ENCODE data around the gene RSRC2. TPM values are rescaled to one million over a fixed set of nuclear protein-coding genes. Genes with fewer than 3 reads are reported as not detected.
"Not testable (repeated sequence)": the region's sequence is repeated elsewhere in the genome, so short reads cannot be mapped to it uniquely, and the experiment has no call there.

Gene RSRC2
- total RNA-seq, 2 donors from 2014 or later: 71.5 to 97.6 TPM

GRCh38 chr12:122503147-122503751, 23.5 kb downstream of the RSRC2 start:
- Histone ChIP-seq H3K4me3 (no peak overlapping the region), H3K9me3 (no peaks in the 10 kb centered on the region), H3K36me3 (peaks cover 32% of the 10 kb centered on the region), H3K4me1 (ENCODE audit: control insufficient read depth in 1 of 2, low read depth in 2 of 2) (peaks cover 3 to 18% of the 10 kb centered on the region in 2 donors), H3K27me3 (replicated peaks; ENCODE audit: insufficient read depth) (no peaks in the 10 kb centered on the region), H3K27ac (no peak overlapping the region)
- no peak for ATAC-seq (ENCODE audit: insufficient number of reproducible peaks, low FRiP score, low read depth)
- no peak for TF ChIP-seq CTCF (IDR thresholded peaks at IDR 0.05)
- no peak for DNase-seq (ENCODE audit: low spot score)

- DNase-seq (ENCODE audit: low spot score) (no peak), ATAC-seq (ENCODE audit: insufficient number of reproducible peaks, low FRiP score, low read depth) (no peak)
- peak overlapping the region; percentile 94 to 96 for H3K27ac ChIP-seq
- TF ChIP-seq CTCF (IDR thresholded peaks at IDR 0.05): no peak
- peak overlapping the region; percentile 91 for H3K4me3 ChIP-seq
- no peaks in the 10 kb centered on the region for H3K9me3 ChIP-seq
- H3K27me3 ChIP-seq (replicated peaks; ENCODE audit: insufficient read depth): no peaks in the 10 kb centered on the region
- H3K4me1 ChIP-seq (ENCODE audit: control insufficient read depth in 1 of 2, low read depth in 2 of 2): peaks cover 8 to 35% of the 10 kb centered on the region in 2 donors
- H3K36me3 ChIP-seq: peaks cover 16% of the 10 kb centered on the region
These were observed 25.2 kb downstream of the RSRC2 start for GRCh38 chr12:122501489-122501989.

GRCh38 chr12:122500685-122501488, 25.8 kb downstream of the RSRC2 start, which contains the start of gene ZCCHC8:
ZCCHC8 (minus strand) TSS chr12:122500932; CDS start chr12:122500840, 92 bp downstream.
- Histone ChIP-seq H3K27me3 (replicated peaks; ENCODE audit: insufficient read depth) (no peaks in the 10 kb centered on the region), H3K4me1 (ENCODE audit: control insufficient read depth in 1 of 2, low read depth in 2 of 2) (peaks cover 11 to 37% of the 10 kb centered on the region in 2 donors), H3K4me3 (peak within 1 kb of the TSS; percentile 91), H3K36me3 (peaks cover 10% of the 10 kb centered on the region), H3K27ac (peak within 1 kb of the TSS; percentile 94 to 96), H3K9me3 (no peaks in the 10 kb centered on the region)
- TF ChIP-seq CTCF (IDR thresholded peaks at IDR 0.05): no peak
- ATAC-seq (ENCODE audit: insufficient number of reproducible peaks, low FRiP score, low read depth) (peak; percentile 95), DNase-seq (ENCODE audit: low spot score) (peak; percentile 82)

GRCh38 chr12:122499991-122500684, 26.6 kb downstream of the RSRC2 start:
- peak overlapping the region; percentile 94 to 96 for H3K27ac ChIP-seq
- ATAC-seq (ENCODE audit: insufficient number of reproducible peaks, low FRiP score, low read depth) (peak; percentile 53), DNase-seq (ENCODE audit: low spot score) (peak; percentile 10)
- TF ChIP-seq CTCF (IDR thresholded peaks at IDR 0.05): no peak
- H3K4me3 ChIP-seq: peak overlapping the region; percentile 91
- H3K27me3 ChIP-seq (replicated peaks; ENCODE audit: insufficient read depth): no peaks in the 10 kb centered on the region
- H3K36me3 ChIP-seq: peaks cover 5% of the 10 kb centered on the region
- H3K4me1 ChIP-seq (ENCODE audit: control insufficient read depth in 1 of 2, low read depth in 2 of 2): peaks cover 12 to 37% of the 10 kb centered on the region in 2 donors
- no peaks in the 10 kb centered on the region for H3K9me3 ChIP-seq

GRCh38 chr12:122495258-122495657, 31.5 kb downstream of the RSRC2 start:
- no peaks in the 10 kb centered on the region for H3K9me3 ChIP-seq
- H3K4me1 ChIP-seq (ENCODE audit: control insufficient read depth in 1 of 2, low read depth in 2 of 2): peaks cover 12 to 39% of the 10 kb centered on the region in 2 donors
- DNase-seq (ENCODE audit: low spot score) (no peak), ATAC-seq (ENCODE audit: insufficient number of reproducible peaks, low FRiP score, low read depth) (no peak)
- H3K36me3 ChIP-seq: peaks cover 23% of the 10 kb centered on the region
- no peak for TF ChIP-seq CTCF (IDR thresholded peaks at IDR 0.05)
- no peak overlapping the region for H3K27ac ChIP-seq
- H3K27me3 ChIP-seq (replicated peaks; ENCODE audit: insufficient read depth): no peaks in the 10 kb centered on the region
- H3K4me3 ChIP-seq: no peak overlapping the region

GRCh38 chr12:122493222-122493621, 33.5 kb downstream of the RSRC2 start:
- H3K4me3 ChIP-seq; H3K9me3 ChIP-seq; DNase-seq (ENCODE audit: low spot score); H3K27ac ChIP-seq; H3K27me3 ChIP-seq (replicated peaks; ENCODE audit: insufficient read depth); ATAC-seq (ENCODE audit: insufficient number of reproducible peaks, low FRiP score, low read depth): not testable (repeated sequence)
- Histone ChIP-seq H3K36me3 (peaks cover 36% of the 10 kb centered on the region), H3K4me1 (ENCODE audit: control insufficient read depth in 1 of 2, low read depth in 2 of 2) (peaks cover 9 to 25% of the 10 kb centered on the region in 2 donors)

Data from thoracic aorta (tissue), 2 donors.